ENCODE measurements around the gene ATP6V1A.
"Not testable (repeated sequence)": the region's sequence is repeated elsewhere in the genome, so short reads cannot be mapped to it uniquely, and the experiment has no call there.

The ATP6V1A gene

GRCh38 chr3:113828600-113828999 is 81.8 kb downstream of the ATP6V1A start:
- DNase-seq (ENCODE audit: low read depth in 2 of 2): no peak

GRCh38 chr3:113829576-113830354 is 82.9 kb downstream of the ATP6V1A start:
- no peak for DNase-seq (ENCODE audit: low read depth in 2 of 2)

- no peak for DNase-seq (ENCODE audit: low read depth in 2 of 2)
Observed at GRCh38 chr3:113831103-113831355, 84.2 kb downstream of the ATP6V1A start.

GRCh38 chr3:113832477-113833164 is 85.8 kb downstream of the ATP6V1A start:
- no peak for DNase-seq (ENCODE audit: low read depth in 2 of 2)

- DNase-seq (ENCODE audit: low read depth in 2 of 2): no peak
Observed at GRCh38 chr3:113834983-113835382, 88.1 kb downstream of the ATP6V1A start.

GRCh38 chr3:113838631-113839209 is 91.9 kb downstream of the ATP6V1A start, which contains the start of gene GRAMD1C:
TSS of gene GRAMD1C (plus strand) at chr3:113838788. CDS start at chr3:113838910, 122 bp downstream.
- peak; percentile 65 to 76 for DNase-seq (ENCODE audit: low read depth in 2 of 2)

GRCh38 chr3:113839551-113839950 is 92.7 kb downstream of the ATP6V1A start:
- no peak for DNase-seq (ENCODE audit: low read depth in 2 of 2)

GRCh38 chr3:113844622-113845222 is 97.9 kb downstream of the ATP6V1A start:
- DNase-seq (ENCODE audit: low read depth in 2 of 2): no peak

- DNase-seq (ENCODE audit: low read depth in 2 of 2): no peak
Observed at GRCh38 chr3:113847247-113847646, 100.4 kb downstream of the ATP6V1A start.

GRCh38 chr3:113847664-113848461 is 101.0 kb downstream of the ATP6V1A start:
- DNase-seq (ENCODE audit: low read depth in 2 of 2): no peak

- DNase-seq (ENCODE audit: low read depth in 2 of 2): not testable (repeated sequence)
Observed at GRCh38 chr3:113849071-113849470, 102.2 kb downstream of the ATP6V1A start.

- DNase-seq (ENCODE audit: low read depth in 2 of 2): not testable (repeated sequence)
Observed at GRCh38 chr3:113849841-113850240, 103.0 kb downstream of the ATP6V1A start.

GRCh38 chr3:113850391-113850790 is 103.6 kb downstream of the ATP6V1A start:
- DNase-seq (ENCODE audit: low read depth in 2 of 2): not testable (repeated sequence)

GRCh38 chr3:113852506-113852905 is 105.7 kb downstream of the ATP6V1A start:
- DNase-seq (ENCODE audit: low read depth in 2 of 2): no peak

Measured in stimulated activated CD8-positive, alpha-beta memory T cell treated with anti-CD3 and anti-CD28 coated beads, Interleukin-2, amount 100 ng/mL, for 1 hour (primary cell).